Endothelial cell of umbilical vein (primary cell): ENCODE measurements around the gene HMCES. TPM values are rescaled to one million over a fixed set of nuclear protein-coding genes. Genes with fewer than 3 reads are reported as not detected.

ENCODE experiments used
- BruUV-seq: library from RNA; stranded (reverse); fragments of 400-500 nt; replicated peaks from 2 replicates; lab custom pipeline; 2021; lab: Mats Ljungman, UMichigan
- CTCF ChIA-PET: fragments of 300-600, 350-600 bp; sonication (Branson Sonifier 250); formaldehyde crosslinking; loops from one replicate; lab custom pipeline; 2021; ENCODE audit warnings: antibody characterized with exemption, inconsistent platforms; lab: Charles Lee
- POLR2A ChIA-PET: fragments of 300-600, 350-600 bp; sonication (Branson Sonifier 250); formaldehyde crosslinking; loops from one replicate; lab custom pipeline; 2021; ENCODE audit warnings: antibody characterized with exemption, inconsistent platforms; lab: Charles Lee
- DNase-seq: peaks from one replicate; pipeline ENCODE4 v3.0.0-alpha.2; 2011; ENCODE audit warnings: low read depth, low spot score
- FAIRE-seq: peaks from 2 replicates; lab custom pipeline; 2011; peaks lifted over from hg19 to GRCh38; lab: Jason Lieb, UNC
- H2AFZ ChIP-seq: 2 replicates; pipeline ENCODE4 v1.6.0; 2012; ENCODE audit warnings: low read depth, low read length, control low read depth, inconsistent platforms
- H3K27ac ChIP-seq: 2 replicates; pipeline ENCODE4 v1.5.1; 2011; ENCODE audit warnings: low read depth, mild to moderate bottlenecking, control low read depth, low read length, moderate library complexity; ENCODE audit not compliant: insufficient read depth
- H3K27me3 ChIP-seq, 2 experiments: 2 replicates each; pipeline versions ENCODE4 v1.6.0 to v1.6.1; 2011; ENCODE audit warnings: low read length in 2 of 2, mixed read lengths in 1 of 2; ENCODE audit not compliant: control insufficient read depth in 2 of 2, insufficient read depth in 2 of 2
- H3K36me3 ChIP-seq, 2 experiments: 2 replicates in 1 of 2; 3 replicates in 1 of 2; pipeline ENCODE4 v1.5.1; 2011; ENCODE audit warnings: low read length in 2 of 2, mild to moderate bottlenecking in 1 of 2, moderate library complexity in 1 of 2; ENCODE audit not compliant: control insufficient read depth in 2 of 2, insufficient read depth in 2 of 2; ENCODE audit errors: extremely low read depth in 1 of 2
- H3K4me1 ChIP-seq: 3 replicates; pipeline ENCODE4 v1.5.1; 2011; ENCODE audit warnings: mild to moderate bottlenecking, low read length; ENCODE audit not compliant: control insufficient read depth, insufficient read depth; ENCODE audit errors: extremely low read depth
- H3K4me2 ChIP-seq: 2 replicates; pipeline ENCODE4 v1.6.1; 2011; ENCODE audit warnings: low read length, control low read depth, mixed read lengths; ENCODE audit not compliant: insufficient read depth
- H3K4me3 ChIP-seq, 3 experiments: fragments of 200-600 bp in 1 of 3; sonication (generic), shearing (Covaris generic) in 1 of 3; replicated peaks in 1 of 3; 2 replicates each; pipeline ENCODE4 v1.5.1; 2011 to 2016; ENCODE audit warnings: control low read depth in 3 of 3, low read length in 3 of 3, mild to moderate bottlenecking in 2 of 3, inconsistent platforms in 1 of 3, low read depth in 1 of 3, moderate library complexity in 1 of 3; ENCODE audit not compliant: insufficient read depth in 1 of 3
- H3K79me2 ChIP-seq: 2 replicates; pipeline ENCODE4 v1.6.0; 2012; ENCODE audit warnings: low read length, inconsistent platforms; ENCODE audit not compliant: control insufficient read depth, insufficient read depth
- H3K9ac ChIP-seq: replicated peaks from 2 replicates; pipeline ENCODE3; 2011; ENCODE audit warnings: low read length, control low read depth; ENCODE audit not compliant: insufficient read depth; ENCODE audit errors: extremely low read depth
- H3K9me1 ChIP-seq: replicated peaks from 3 replicates; pipeline ENCODE4 v1.6.0; 2011; ENCODE audit warnings: mild to moderate bottlenecking, low read length; ENCODE audit not compliant: control insufficient read depth, insufficient read depth; ENCODE audit errors: extremely low read depth
- H3K9me3 ChIP-seq: replicated peaks from 2 replicates; pipeline ENCODE4 v1.5.1; 2012; ENCODE audit warnings: low read length, inconsistent platforms; ENCODE audit not compliant: control insufficient read depth, insufficient read depth
- H4K20me1 ChIP-seq: replicated peaks from 2 replicates; pipeline ENCODE3; 2011; ENCODE audit warnings: mild to moderate bottlenecking, low read length; ENCODE audit not compliant: control insufficient read depth, insufficient read depth; ENCODE audit errors: extremely low read depth
- EZH2 ChIP-seq: IDR thresholded peaks from 2 replicates; pipeline ENCODE4 v1.6.1; 2012; ENCODE audit warnings: borderline replicate concordance, low read depth, mild to moderate bottlenecking, moderate library complexity, low read length, inconsistent platforms; ENCODE audit not compliant: severe bottlenecking
- FOS ChIP-seq: IDR thresholded peaks from 2 replicates; pipeline ENCODE4 v1.6.1; 2011; ENCODE audit warnings: mild to moderate bottlenecking, low read length, moderate library complexity, borderline replicate concordance; ENCODE audit not compliant: insufficient read depth
- JUN ChIP-seq: IDR thresholded peaks from 2 replicates; pipeline ENCODE4 v1.6.1; 2011; ENCODE audit warnings: borderline replicate concordance, low read depth; ENCODE audit not compliant: insufficient read length, insufficient read depth
- MYC ChIP-seq: IDR thresholded peaks from one replicate; pipeline ENCODE4 v1.6.1; 2011; ENCODE audit warnings: mild to moderate bottlenecking, low read depth, low read length
- POLR2AphosphoS5 ChIP-seq: IDR thresholded peaks from 2 replicates; pipeline ENCODE4 v1.6.1; 2012; ENCODE audit warnings: low read depth, mild to moderate bottlenecking, control low read depth, low read length, moderate library complexity; ENCODE audit not compliant: insufficient read depth
- dilution Hi-C: fragments of 300-500 bp; cut with MboI; formaldehyde crosslinking; loops from one replicate; pipeline ENCODE4 v1.15.0; 2019; ENCODE audit warnings: low sequenced_read_pairs; ENCODE audit not compliant: extremely low pct_ligation_motif_present
- intact Hi-C: fragments of 100-400 bp; cut with micrococcal nuclease; formaldehyde crosslinking; loops from one replicate; pipeline ENCODE4 v1.10.0; 2022
- polyA plus RNA-seq, 4 experiments: library from polyadenylated mRNA; depleted of rRNA in 3 of 4; stranded (reverse) in 3 of 4; unstranded in 1 of 4; fragments of >200 nt; gene quantifications; 2 replicates each; pipeline versions ENCODE4 v1.2.1 to v1.2.3, GENCODE V29; 2011 to 2012; ENCODE audit warnings: missing spikeins in 1 of 4
- total RNA-seq: library from RNA; stranded (reverse); gene quantifications from 2 replicates; pipeline ENCODE4 v1.2.3, GENCODE V29; 2021
- TF ChIP-seq, protein P1 (sequence below): IDR thresholded peaks from 2 replicates; pipeline ENCODE4 v1.6.1; 2011; ENCODE audit not compliant: insufficient read depth, insufficient read length
- TF ChIP-seq, protein P2 (sequence below), 2 donors: IDR thresholded peaks; 1 replicate in 1 of 2; 2 replicates in 1 of 2; pipeline ENCODE4 v1.5.1; 2011; ENCODE audit warnings: low read length in 2 of 2, mild to moderate bottlenecking in 2 of 2, moderate library complexity in 2 of 2, control low read depth in 1 of 2, inconsistent platforms in 1 of 2, low read depth in 1 of 2; ENCODE audit not compliant: insufficient read depth in 1 of 2; ENCODE audit errors: extremely low read depth in 1 of 2

HMCES gene
- total and polyA plus RNA-seq, 2 donors (not counting 3 experiments of a cell fraction or from before 2014, with no cell fraction given): 30.6 to 40.8 TPM

DNA sequence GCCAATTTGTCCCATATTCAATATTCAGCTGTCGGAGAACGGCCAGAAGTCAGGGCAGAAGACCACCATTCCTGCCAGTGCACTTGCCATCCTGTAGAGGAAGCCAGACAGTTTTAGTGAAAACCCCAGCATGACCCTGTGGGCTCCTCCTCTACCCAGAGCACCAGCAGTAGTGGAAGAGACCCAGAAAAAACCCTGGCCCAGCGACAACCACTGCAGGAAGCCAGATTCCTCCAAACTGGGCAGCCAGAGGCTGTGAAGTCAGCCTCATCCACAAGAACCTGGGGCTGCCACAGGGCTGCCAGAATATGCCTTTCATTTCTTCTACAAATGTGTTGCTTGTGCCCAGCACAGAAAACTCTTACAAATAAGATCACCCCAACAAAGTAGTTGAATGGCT is 67.3 kb downstream of the HMCES start:
- no peak overlapping the region for H2AFZ ChIP-seq
- ChIA-PET POLR2A (no interaction called here), CTCF (interaction anchor here (1.5 kb wide), 1 partner anchor 38 kb away, joined by 5 read pairs; no protein-coding TSS in a partner anchor)
- FAIRE-seq (no peak), DNase-seq (peak; percentile 24)
- intact Hi-C loops: no loop called here
- TF ChIP-seq FOS: no peak
- TF ChIP-seq MYC: no peak
- TF ChIP-seq, protein P1, sequence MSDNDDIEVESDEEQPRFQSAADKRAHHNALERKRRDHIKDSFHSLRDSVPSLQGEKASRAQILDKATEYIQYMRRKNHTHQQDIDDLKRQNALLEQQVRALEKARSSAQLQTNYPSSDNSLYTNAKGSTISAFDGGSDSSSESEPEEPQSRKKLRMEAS: no peak
- no peak for TF ChIP-seq POLR2AphosphoS5
- no peak for TF ChIP-seq EZH2
- TF ChIP-seq, protein P2, sequence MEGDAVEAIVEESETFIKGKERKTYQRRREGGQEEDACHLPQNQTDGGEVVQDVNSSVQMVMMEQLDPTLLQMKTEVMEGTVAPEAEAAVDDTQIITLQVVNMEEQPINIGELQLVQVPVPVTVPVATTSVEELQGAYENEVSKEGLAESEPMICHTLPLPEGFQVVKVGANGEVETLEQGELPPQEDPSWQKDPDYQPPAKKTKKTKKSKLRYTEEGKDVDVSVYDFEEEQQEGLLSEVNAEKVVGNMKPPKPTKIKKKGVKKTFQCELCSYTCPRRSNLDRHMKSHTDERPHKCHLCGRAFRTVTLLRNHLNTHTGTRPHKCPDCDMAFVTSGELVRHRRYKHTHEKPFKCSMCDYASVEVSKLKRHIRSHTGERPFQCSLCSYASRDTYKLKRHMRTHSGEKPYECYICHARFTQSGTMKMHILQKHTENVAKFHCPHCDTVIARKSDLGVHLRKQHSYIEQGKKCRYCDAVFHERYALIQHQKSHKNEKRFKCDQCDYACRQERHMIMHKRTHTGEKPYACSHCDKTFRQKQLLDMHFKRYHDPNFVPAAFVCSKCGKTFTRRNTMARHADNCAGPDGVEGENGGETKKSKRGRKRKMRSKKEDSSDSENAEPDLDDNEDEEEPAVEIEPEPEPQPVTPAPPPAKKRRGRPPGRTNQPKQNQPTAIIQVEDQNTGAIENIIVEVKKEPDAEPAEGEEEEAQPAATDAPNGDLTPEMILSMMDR (IDR thresholded peaks at IDR 0.05; ENCODE audit: extremely low read depth in 1 of 2, insufficient read depth in 1 of 2, low read depth in 1 of 2, low read length in 2 of 2): no peak
- TF ChIP-seq JUN: no peak
- no TSS peak for BruUV-seq
- H3K9me3 ChIP-seq: no peaks in the 10 kb centered on the region
- H3K4me3 ChIP-seq: no peak overlapping the region
- dilution Hi-C loops: no loop called here
- no peaks in the 10 kb centered on the region for H3K9me1 ChIP-seq
- no peak overlapping the region for H3K4me2 ChIP-seq
- no peaks in the 10 kb centered on the region for H3K79me2 ChIP-seq
- no peaks in the 10 kb centered on the region for H3K36me3 ChIP-seq
- H3K4me1 ChIP-seq: peaks cover 12% of the 10 kb centered on the region
- no peak overlapping the region for H3K27ac ChIP-seq
- no peak overlapping the region for H3K9ac ChIP-seq
- H3K27me3 ChIP-seq: no peaks in the 10 kb centered on the region
- no peaks in the 10 kb centered on the region for H4K20me1 ChIP-seq
